ENCODE results near the gene ETV1.

ETV1 gene

DNA sequence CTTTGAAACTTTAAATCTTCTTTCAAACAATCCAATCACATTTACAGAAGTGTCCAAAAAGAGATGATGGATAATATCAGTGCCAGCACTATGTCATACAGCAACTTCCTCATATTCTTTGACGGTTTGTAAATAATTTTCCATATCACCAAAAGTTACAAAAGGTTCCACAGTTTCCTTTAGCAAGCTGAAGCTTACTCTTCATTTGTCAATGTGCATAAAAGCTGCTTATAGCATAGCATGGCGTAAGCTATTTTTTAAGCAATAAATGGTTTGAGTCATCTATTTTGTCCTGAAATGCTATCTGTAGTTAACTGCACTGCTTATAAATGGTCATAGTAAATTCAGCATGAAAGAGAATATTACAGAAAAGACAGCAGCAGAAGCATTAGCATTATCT is 95.1 kb downstream of the ETV1 start:
- Histone ChIP-seq H3K4me3 (ENCODE audit: low read length) (no peak overlapping the region), H3K9me3 (ENCODE audit: control insufficient read depth, low read length) (no peaks in the 10 kb centered on the region), H3K4me1 (ENCODE audit: control insufficient read depth, insufficient read depth, low read length) (no peaks in the 10 kb centered on the region), H3K27me3 (ENCODE audit: control insufficient read depth, insufficient read depth, low read length) (no peaks in the 10 kb centered on the region), H3K9ac (ENCODE audit: low read length) (no peak overlapping the region), H3K36me3 (ENCODE audit: control insufficient read depth, insufficient read depth, low read length) (no peaks in the 10 kb centered on the region)

DNA sequence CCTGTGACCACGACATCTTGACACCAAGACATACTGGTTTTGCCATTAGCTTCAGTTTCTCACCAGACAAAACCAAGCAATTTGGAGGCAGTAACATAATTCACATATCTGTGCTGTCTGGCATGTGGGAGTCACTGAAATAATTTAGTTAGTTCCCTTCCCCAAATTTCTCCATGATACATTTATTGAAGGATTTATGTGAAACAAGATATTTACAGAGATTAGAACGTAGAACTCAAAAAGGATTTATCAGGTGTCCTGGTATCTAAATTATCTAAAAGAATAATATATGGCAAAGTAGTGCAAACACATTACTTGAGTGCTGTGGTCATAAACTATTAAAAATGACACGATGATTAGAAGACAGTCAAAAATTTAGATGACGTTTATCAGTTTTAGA is 98.7 kb downstream of the ETV1 start:
- no peak overlapping the region for H3K9ac ChIP-seq (ENCODE audit: low read length)

DNA sequence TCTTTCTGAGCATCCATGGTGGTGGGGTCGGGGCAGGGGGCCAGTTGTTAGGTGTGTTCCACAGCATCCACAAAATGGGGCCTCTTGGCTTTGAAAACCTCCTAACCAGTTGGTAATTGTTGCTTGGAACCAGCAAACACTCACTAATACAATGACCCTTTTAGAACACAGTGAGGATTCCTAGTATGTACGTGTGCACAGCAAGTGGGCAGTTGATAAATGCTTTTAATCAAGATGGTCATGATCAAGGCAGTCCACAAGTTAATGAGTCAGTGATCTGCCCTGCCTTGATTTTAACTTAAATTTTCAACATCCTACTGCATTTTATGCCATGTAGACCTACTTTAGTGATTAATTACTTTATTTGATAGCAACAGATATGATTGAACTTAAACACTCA is 103.1 kb downstream of the ETV1 start:
- Histone ChIP-seq H3K9ac (ENCODE audit: low read length) (no peak overlapping the region), H3K4me1 (ENCODE audit: control insufficient read depth, insufficient read depth, low read length) (no peaks in the 10 kb centered on the region), H3K9me3 (ENCODE audit: control insufficient read depth, low read length) (no peaks in the 10 kb centered on the region), H3K4me3 (ENCODE audit: low read length) (no peak overlapping the region), H3K36me3 (ENCODE audit: control insufficient read depth, insufficient read depth, low read length) (no peaks in the 10 kb centered on the region), H3K27me3 (ENCODE audit: control insufficient read depth, insufficient read depth, low read length) (no peaks in the 10 kb centered on the region)

More for the DNA sequence above, 98.7 kb downstream of the ETV1 start:
- Histone ChIP-seq H3K4me1 (ENCODE audit: control insufficient read depth, insufficient read depth, low read length) (no peaks in the 10 kb centered on the region), H3K27me3 (ENCODE audit: control insufficient read depth, insufficient read depth, low read length) (no peaks in the 10 kb centered on the region), H3K36me3 (ENCODE audit: control insufficient read depth, insufficient read depth, low read length) (no peaks in the 10 kb centered on the region), H3K4me3 (ENCODE audit: low read length) (no peak overlapping the region), H3K9me3 (ENCODE audit: control insufficient read depth, low read length) (no peaks in the 10 kb centered on the region)

DNA sequence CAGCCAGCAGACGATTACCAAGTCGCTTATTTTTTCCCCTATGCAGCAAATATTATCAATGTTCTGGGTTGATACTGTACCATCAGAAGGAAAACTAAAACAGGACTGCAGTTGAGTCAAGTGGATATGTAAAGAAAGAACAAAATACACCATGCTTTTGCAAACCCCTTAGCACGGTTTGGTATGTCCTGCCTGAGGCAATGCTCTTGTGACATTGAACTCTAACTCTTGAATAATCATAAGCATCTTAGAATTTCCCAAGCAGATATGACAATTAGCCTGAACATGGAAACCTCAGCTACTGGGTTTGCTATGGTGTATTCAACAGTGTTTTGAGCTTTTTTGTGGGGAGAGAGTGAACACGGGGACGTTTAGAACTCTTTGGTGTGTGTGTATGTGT is 107.4 kb downstream of the ETV1 start:
- H3K36me3 ChIP-seq (ENCODE audit: control insufficient read depth, insufficient read depth, low read length), result no peaks in the 10 kb centered on the region
- H3K4me3 ChIP-seq (ENCODE audit: low read length), result no peak overlapping the region
- H3K9ac ChIP-seq (ENCODE audit: low read length), result no peak overlapping the region
- no peaks in the 10 kb centered on the region for H3K27me3 ChIP-seq (ENCODE audit: control insufficient read depth, insufficient read depth, low read length)
- no peaks in the 10 kb centered on the region for H3K4me1 ChIP-seq (ENCODE audit: control insufficient read depth, insufficient read depth, low read length)
- no peaks in the 10 kb centered on the region for H3K9me3 ChIP-seq (ENCODE audit: control insufficient read depth, low read length)

DNA sequence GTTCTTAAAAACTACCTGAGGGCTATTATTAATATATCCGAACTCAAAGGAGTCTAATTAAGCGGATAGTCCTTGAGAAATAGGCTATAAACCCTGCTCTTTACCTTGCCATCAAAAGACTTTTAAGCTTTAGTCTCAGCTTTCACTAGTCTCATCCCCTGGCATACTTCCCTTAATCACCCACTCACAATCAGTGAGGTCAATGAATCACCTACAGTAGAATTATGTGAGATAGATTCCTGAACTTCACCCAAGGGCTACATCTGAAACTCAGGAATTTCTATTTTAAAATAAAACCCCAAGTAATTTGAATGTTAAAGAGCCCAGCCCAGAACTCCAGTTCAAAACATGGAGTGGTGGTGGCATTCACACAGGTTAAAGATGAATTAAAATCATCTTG is 108.7 kb downstream of the ETV1 start:
- Histone ChIP-seq H3K4me1 (ENCODE audit: control insufficient read depth, insufficient read depth, low read length) (no peaks in the 10 kb centered on the region), H3K36me3 (ENCODE audit: control insufficient read depth, insufficient read depth, low read length) (no peaks in the 10 kb centered on the region), H3K9ac (ENCODE audit: low read length) (no peak overlapping the region), H3K4me3 (ENCODE audit: low read length) (no peak overlapping the region), H3K9me3 (ENCODE audit: control insufficient read depth, low read length) (no peaks in the 10 kb centered on the region), H3K27me3 (ENCODE audit: control insufficient read depth, insufficient read depth, low read length) (no peaks in the 10 kb centered on the region)

DNA sequence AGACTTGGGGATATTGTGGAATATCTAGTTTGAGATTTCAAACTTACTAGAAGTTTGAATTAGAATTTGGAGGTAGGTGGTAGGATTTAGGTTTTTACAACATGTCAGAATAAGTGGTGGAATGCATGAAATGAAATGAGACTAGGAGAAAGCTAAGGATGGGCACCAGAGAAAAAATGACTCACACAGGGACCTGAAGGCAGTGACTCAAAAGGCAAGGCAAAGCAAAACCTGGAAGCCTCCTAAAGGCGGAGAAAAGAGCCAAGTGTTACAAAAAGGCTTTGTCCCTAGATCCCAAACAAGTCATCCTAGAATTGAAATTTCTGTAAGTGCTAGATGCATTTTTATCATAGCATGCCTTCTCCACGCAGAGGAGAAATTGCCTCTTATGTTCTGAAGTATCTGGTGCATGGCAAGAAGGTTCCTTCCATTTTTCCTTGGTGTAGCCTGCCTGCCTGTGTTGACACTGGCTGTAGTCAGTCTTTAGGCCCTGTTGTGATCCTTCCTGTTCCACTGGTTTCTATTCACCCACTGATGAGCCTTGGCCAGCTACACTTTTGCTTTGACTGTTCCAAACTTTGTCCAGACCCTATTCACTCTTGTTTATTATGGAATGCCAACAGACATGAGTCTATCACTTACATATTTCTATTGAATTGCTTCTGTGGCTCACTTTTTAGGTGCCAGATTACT is 109.3 kb downstream of the ETV1 start:
- Histone ChIP-seq H3K27me3 (ENCODE audit: control insufficient read depth, insufficient read depth, low read length) (no peaks in the 10 kb centered on the region), H3K36me3 (ENCODE audit: control insufficient read depth, insufficient read depth, low read length) (no peaks in the 10 kb centered on the region), H3K9me3 (ENCODE audit: control insufficient read depth, low read length) (no peaks in the 10 kb centered on the region), H3K4me1 (ENCODE audit: control insufficient read depth, insufficient read depth, low read length) (no peaks in the 10 kb centered on the region), H3K4me3 (ENCODE audit: low read length) (no peak overlapping the region), H3K9ac (ENCODE audit: low read length) (no peak overlapping the region)

DNA sequence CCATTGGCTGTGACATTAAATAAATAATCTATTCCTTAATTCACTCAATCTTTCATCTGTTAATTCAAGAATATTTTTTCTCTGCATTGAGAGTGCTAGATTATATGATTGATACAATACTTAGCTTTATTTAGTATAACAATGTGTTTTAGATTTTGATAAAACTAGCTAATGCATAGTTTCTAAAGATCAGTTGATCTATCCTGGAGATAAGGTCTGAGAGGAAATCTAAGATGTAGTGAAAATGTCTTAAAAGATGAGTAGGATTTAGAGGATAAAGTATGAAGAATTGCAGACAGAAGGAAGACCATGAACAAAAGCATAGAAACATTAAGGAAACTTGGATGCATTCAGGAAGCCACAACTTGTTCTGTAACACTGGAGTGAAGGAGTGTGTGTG is 110.3 kb downstream of the ETV1 start:
- no peaks in the 10 kb centered on the region for H3K4me1 ChIP-seq (ENCODE audit: control insufficient read depth, insufficient read depth, low read length)
- H3K4me3 ChIP-seq (ENCODE audit: low read length), result no peak overlapping the region
- no peak overlapping the region for H3K9ac ChIP-seq (ENCODE audit: low read length)
- H3K9me3 ChIP-seq (ENCODE audit: control insufficient read depth, low read length), result no peaks in the 10 kb centered on the region
- H3K27me3 ChIP-seq (ENCODE audit: control insufficient read depth, insufficient read depth, low read length), result no peaks in the 10 kb centered on the region
- H3K36me3 ChIP-seq (ENCODE audit: control insufficient read depth, insufficient read depth, low read length), result no peaks in the 10 kb centered on the region

DNA sequence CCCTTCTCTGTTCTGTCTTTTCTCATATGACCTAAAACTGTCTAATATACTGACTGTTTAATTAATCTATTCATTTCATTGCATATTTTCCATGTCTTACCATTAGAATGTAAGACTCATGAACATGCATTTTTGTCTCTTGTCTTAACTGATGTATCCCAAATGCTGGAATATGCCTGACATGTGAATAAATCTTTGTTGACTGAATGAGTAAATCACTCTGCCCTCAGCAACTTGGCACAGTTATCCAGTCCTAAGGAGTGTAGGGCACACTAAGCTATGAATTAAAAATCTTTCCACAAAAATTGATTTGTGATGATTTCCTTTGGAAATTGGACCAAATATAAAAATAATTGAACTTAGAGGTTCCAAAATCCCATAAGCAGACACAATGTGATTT is 111.3 kb downstream of the ETV1 start:
- no peaks in the 10 kb centered on the region for H3K27me3 ChIP-seq (ENCODE audit: control insufficient read depth, insufficient read depth, low read length)
- no peaks in the 10 kb centered on the region for H3K9me3 ChIP-seq (ENCODE audit: control insufficient read depth, low read length)
- no peaks in the 10 kb centered on the region for H3K36me3 ChIP-seq (ENCODE audit: control insufficient read depth, insufficient read depth, low read length)

DNA sequence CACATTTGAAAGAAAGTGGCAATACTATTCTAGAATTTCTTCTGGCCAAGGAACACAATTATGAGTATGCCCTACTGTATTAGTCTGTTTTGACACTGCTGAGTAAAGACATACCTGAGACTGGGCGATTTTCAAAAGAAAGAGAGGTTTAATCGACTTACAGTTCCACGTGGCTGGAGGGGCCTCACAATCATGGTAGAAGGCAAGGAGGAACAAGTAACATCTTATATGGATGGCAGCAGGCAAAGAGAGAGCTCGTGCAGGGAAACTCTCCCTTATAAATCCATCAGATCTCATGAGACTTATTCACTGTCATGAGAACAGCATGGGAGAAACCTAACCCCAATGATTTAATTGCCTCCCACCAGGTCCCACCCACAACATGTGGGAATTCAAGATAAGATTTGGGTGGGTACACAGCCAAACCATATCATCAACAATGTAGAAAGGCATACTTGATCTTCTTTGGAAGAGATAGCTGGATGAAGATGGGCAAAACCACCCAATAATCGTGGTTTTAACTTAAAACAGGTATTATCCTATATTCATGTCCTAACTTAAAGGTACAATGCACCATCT is 113.9 kb downstream of the ETV1 start:
- Histone ChIP-seq H3K36me3 (ENCODE audit: control insufficient read depth, insufficient read depth, low read length) (no peaks in the 10 kb centered on the region), H3K4me1 (ENCODE audit: control insufficient read depth, insufficient read depth, low read length) (no peaks in the 10 kb centered on the region), H3K4me3 (ENCODE audit: low read length) (no peak overlapping the region), H3K27me3 (ENCODE audit: control insufficient read depth, insufficient read depth, low read length) (no peaks in the 10 kb centered on the region), H3K9me3 (ENCODE audit: control insufficient read depth, low read length) (no peaks in the 10 kb centered on the region), H3K9ac (ENCODE audit: low read length) (no peak overlapping the region)

More for the DNA sequence above, 111.3 kb downstream of the ETV1 start:
- no peak overlapping the region for H3K4me3 ChIP-seq (ENCODE audit: low read length)
- H3K9ac ChIP-seq (ENCODE audit: low read length), result no peak overlapping the region
- no peaks in the 10 kb centered on the region for H3K4me1 ChIP-seq (ENCODE audit: control insufficient read depth, insufficient read depth, low read length)

DNA sequence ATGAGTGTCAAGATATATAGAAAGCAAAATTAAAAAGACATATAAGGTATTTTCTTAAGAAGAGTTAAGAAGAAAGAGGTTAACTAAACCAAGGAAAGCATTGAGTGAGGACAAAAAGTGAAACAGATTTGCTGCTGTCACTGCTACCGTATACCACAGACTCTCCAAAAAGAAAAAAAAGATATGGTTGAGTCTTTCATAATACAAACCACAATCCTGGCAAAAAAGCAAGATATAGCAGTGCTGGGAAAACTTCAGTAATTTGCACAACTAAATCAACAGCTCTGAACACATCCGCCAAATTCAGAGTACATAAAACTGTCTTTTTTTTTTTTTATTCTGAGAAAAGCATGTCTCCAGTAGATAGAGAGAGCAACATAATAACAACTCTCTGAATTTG is 114.7 kb downstream of the ETV1 start:
- Histone ChIP-seq H3K4me1 (ENCODE audit: control insufficient read depth, insufficient read depth, low read length) (no peaks in the 10 kb centered on the region), H3K4me3 (ENCODE audit: low read length) (no peak overlapping the region), H3K27me3 (ENCODE audit: control insufficient read depth, insufficient read depth, low read length) (no peaks in the 10 kb centered on the region), H3K36me3 (ENCODE audit: control insufficient read depth, insufficient read depth, low read length) (no peaks in the 10 kb centered on the region), H3K9ac (ENCODE audit: low read length) (no peak overlapping the region), H3K9me3 (ENCODE audit: control insufficient read depth, low read length) (no peaks in the 10 kb centered on the region)

DNA sequence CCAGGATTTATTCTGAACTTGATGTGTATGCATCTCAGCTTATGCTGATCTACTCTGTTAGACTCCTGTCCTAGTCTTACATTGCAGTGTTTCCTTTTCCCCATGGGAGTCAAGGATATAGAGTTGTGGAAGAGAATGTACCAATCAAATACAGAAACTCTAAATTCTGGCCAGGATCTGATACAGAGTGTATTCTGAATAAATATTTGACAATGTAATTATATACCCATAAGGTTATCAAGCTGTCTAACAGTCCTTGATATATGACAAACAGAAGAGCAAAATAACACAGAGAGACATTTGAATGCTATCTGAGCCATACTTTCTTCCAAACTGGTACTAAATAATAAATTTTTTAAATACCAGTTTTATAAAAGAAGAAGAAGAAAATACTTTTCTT is 116.8 kb downstream of the ETV1 start:
- Histone ChIP-seq H3K9me3 (ENCODE audit: control insufficient read depth, low read length) (no peaks in the 10 kb centered on the region), H3K4me3 (ENCODE audit: low read length) (no peak overlapping the region), H3K36me3 (ENCODE audit: control insufficient read depth, insufficient read depth, low read length) (no peaks in the 10 kb centered on the region), H3K27me3 (ENCODE audit: control insufficient read depth, insufficient read depth, low read length) (no peaks in the 10 kb centered on the region), H3K4me1 (ENCODE audit: control insufficient read depth, insufficient read depth, low read length) (no peaks in the 10 kb centered on the region), H3K9ac (ENCODE audit: low read length) (no peak overlapping the region)

DNA sequence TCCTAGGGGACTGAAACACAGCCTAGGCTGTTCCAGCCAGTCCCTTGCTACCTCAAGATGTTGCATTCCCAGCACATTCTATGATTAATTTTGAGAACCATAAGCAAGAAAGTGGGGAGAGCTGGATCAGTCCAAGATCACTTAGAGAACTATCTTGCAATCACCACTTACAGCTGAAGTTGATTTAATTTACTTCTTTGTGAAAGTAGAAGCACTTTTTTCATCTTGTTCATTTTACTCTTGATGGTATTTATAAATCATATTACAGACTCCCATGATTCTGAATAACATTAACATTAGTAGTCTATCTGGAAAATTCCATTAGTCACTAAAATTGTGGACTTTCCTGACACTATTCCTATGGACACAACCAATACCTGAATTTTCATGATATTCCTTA is 118.5 kb downstream of the ETV1 start:
- Histone ChIP-seq H3K9me3 (ENCODE audit: control insufficient read depth, low read length) (no peaks in the 10 kb centered on the region), H3K4me1 (ENCODE audit: control insufficient read depth, insufficient read depth, low read length) (no peaks in the 10 kb centered on the region), H3K4me3 (ENCODE audit: low read length) (no peak overlapping the region), H3K9ac (ENCODE audit: low read length) (no peak overlapping the region), H3K36me3 (ENCODE audit: control insufficient read depth, insufficient read depth, low read length) (no peaks in the 10 kb centered on the region), H3K27me3 (ENCODE audit: control insufficient read depth, insufficient read depth, low read length) (no peaks in the 10 kb centered on the region)

DNA sequence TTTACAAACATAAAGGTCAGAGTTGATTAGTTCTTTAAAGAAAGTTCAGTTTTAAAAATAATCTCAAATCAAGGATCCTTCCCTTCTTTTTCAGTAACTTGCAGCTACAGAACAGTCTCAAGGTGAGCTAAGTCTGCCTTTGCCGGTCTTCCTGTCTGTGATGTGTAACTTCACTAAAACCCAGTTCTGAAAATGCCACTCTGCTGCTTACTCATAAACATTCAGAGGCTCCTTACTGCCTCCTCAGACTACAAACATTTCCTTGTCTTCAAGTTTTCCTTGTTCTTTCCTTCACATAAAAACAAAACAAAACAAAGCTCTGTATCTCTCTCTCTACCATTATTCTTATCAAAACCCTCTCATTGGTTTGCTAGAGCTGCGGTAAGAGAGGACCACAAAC is 128.7 kb downstream of the ETV1 start:
- Histone ChIP-seq H3K4me1 (ENCODE audit: control insufficient read depth, insufficient read depth, low read length) (no peaks in the 10 kb centered on the region), H3K36me3 (ENCODE audit: control insufficient read depth, insufficient read depth, low read length) (no peaks in the 10 kb centered on the region), H3K4me3 (ENCODE audit: low read length) (no peak overlapping the region), H3K9me3 (ENCODE audit: control insufficient read depth, low read length) (no peaks in the 10 kb centered on the region), H3K9ac (ENCODE audit: low read length) (no peak overlapping the region), H3K27me3 (ENCODE audit: control insufficient read depth, insufficient read depth, low read length) (no peaks in the 10 kb centered on the region)
